Endodermal cell (in vitro differentiated cells): ENCODE results near the gene ALDH1A1. TPM values are rescaled to one million over a fixed set of nuclear protein-coding genes. Genes with fewer than 3 reads are reported as not detected.

Experiments
- DNase-seq: peaks from one replicate; pipeline ENCODE4 v3.0.0-alpha.2; 2017
- H3K27ac ChIP-seq: 2 replicates; pipeline ENCODE4 v1.5.1; 2013; ENCODE audit warnings: mild to moderate bottlenecking, low read depth, low read length, moderate library complexity
- H3K27me3 ChIP-seq: 2 replicates; pipeline ENCODE4 v1.6.1; 2013; ENCODE audit warnings: mild to moderate bottlenecking, low read length, moderate library complexity; ENCODE audit not compliant: insufficient read depth, control insufficient read depth, poor library complexity, severe bottlenecking
- H3K36me3 ChIP-seq: 2 replicates; pipeline ENCODE4 v1.7.0; 2013; ENCODE audit warnings: mild to moderate bottlenecking, low read length, moderate library complexity; ENCODE audit not compliant: control insufficient read depth, insufficient read depth
- H3K4me1 ChIP-seq: one replicate; pipeline ENCODE4 v1.7.0; 2013; ENCODE audit warnings: low read length; ENCODE audit not compliant: control insufficient read depth, insufficient read depth
- H3K4me3 ChIP-seq: 2 replicates; pipeline ENCODE4 v1.5.1; 2013; ENCODE audit warnings: mild to moderate bottlenecking, low read length, moderate library complexity
- H3K9ac ChIP-seq: 2 replicates; pipeline ENCODE4 v1.6.1; 2013; ENCODE audit warnings: mild to moderate bottlenecking, low read length, moderate library complexity; ENCODE audit not compliant: poor library complexity, severe bottlenecking; ENCODE audit errors: extremely low read depth
- H3K9me3 ChIP-seq: 2 replicates; pipeline ENCODE4 v1.6.1; 2013; ENCODE audit warnings: mild to moderate bottlenecking, low read length, moderate library complexity; ENCODE audit not compliant: control insufficient read depth
- H3K27ac Mint-ChIP-seq: 2 replicates; pipeline ENCODE4 v1.8.0; 2020; ENCODE audit warnings: mixed read lengths
- H3K27me3 Mint-ChIP-seq: 2 replicates; pipeline ENCODE4 v1.8.0; 2021; ENCODE audit warnings: mild to moderate bottlenecking, mixed read lengths; ENCODE audit not compliant: insufficient read depth
- H3K36me3 Mint-ChIP-seq: 2 replicates; pipeline ENCODE4 v1.8.0; 2020; ENCODE audit warnings: low read depth, mixed read lengths
- H3K4me1 Mint-ChIP-seq: 2 replicates; pipeline ENCODE4 v1.8.0; 2020; ENCODE audit warnings: mixed read lengths
- H3K4me3 Mint-ChIP-seq: 2 replicates; pipeline ENCODE4 v1.8.0; 2020; ENCODE audit warnings: mild to moderate bottlenecking, moderate library complexity, mixed read lengths
- H3K9me3 Mint-ChIP-seq: 2 replicates; pipeline ENCODE4 v1.8.0; 2020; ENCODE audit warnings: mild to moderate bottlenecking, mixed read lengths
- WGBS, 2 experiments: methylation state at CpG; one replicate each; pipeline versions ENCODE4 v1.1.5 to v1.1.7; 2013; ENCODE audit warnings: missing lambda C conversion rate in 2 of 2, mixed read lengths in 1 of 2; ENCODE audit not compliant: insufficient coverage in 1 of 2, insufficient read length in 1 of 2; 5-methylcytosine and 5-hydroxymethylcytosine counted together
- total RNA-seq, 2 donors: library from RNA; stranded (reverse); fragmentation: NEBNext Ultra II Directional in 1 of 2; extraction: Animal tissue kit (Norgen Biotek cat#: 25700) in 1 of 2; gene quantifications; 2 replicates in 1 of 2; 3 replicates in 1 of 2; pipeline ENCODE4 v1.2.1, GENCODE V29; 2021
- TF ChIP-seq, protein P1 (sequence below): fragments of 200-600 bp; sonication (generic); conservative IDR thresholded peaks from 2 replicates; pipeline ENCODE4 v1.5.0; 2021; ENCODE audit warnings: antibody characterized with exemption, mild to moderate bottlenecking

ALDH1A1 gene
- total RNA-seq, 2 donors from 2014 or later, result 3.5 to 4.6 TPM

DNA sequence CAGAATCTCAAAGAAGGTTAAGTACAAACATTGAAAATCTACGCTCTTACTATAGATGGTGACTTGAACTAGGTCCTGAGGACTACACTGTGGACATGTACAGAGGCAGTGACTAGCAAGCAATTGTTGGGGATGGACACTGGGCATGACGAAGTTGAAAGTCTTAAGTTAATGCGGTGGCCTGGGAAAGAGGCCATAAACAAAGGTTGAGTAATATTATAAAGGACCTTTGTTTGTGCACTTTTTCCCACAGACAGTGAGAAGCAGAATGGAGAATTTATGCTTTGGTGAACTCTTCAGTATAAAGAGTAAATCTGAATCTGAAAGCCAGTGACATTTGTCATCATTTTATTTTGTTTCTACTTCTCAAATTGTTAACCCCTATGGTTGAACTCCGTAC, 15.3 kb downstream of the ALDH1A1 start:
- Histone ChIP-seq H3K4me1 (no peaks in the 10 kb centered on the region), H3K27me3 (peaks cover 30% of the 10 kb centered on the region), H3K4me3 (no peak overlapping the region), H3K36me3 (no peaks in the 10 kb centered on the region), H3K9me3 (no peaks in the 10 kb centered on the region), H3K27ac (no peak overlapping the region), H3K9ac (no peak overlapping the region)
- peaks cover 11% of the 10 kb centered on the region for H3K27me3 Mint-ChIP-seq
- no peaks in the 10 kb centered on the region for H3K9me3 Mint-ChIP-seq
- 96% methylated on average over 3 to 4 of the region's 4 CpGs for WGBS, 2 experiments
- H3K27ac Mint-ChIP-seq, result no peak overlapping the region
- H3K4me1 Mint-ChIP-seq, result peaks cover 25% of the 10 kb centered on the region
- H3K36me3 Mint-ChIP-seq, result no peaks in the 10 kb centered on the region
- TF ChIP-seq, protein P1, sequence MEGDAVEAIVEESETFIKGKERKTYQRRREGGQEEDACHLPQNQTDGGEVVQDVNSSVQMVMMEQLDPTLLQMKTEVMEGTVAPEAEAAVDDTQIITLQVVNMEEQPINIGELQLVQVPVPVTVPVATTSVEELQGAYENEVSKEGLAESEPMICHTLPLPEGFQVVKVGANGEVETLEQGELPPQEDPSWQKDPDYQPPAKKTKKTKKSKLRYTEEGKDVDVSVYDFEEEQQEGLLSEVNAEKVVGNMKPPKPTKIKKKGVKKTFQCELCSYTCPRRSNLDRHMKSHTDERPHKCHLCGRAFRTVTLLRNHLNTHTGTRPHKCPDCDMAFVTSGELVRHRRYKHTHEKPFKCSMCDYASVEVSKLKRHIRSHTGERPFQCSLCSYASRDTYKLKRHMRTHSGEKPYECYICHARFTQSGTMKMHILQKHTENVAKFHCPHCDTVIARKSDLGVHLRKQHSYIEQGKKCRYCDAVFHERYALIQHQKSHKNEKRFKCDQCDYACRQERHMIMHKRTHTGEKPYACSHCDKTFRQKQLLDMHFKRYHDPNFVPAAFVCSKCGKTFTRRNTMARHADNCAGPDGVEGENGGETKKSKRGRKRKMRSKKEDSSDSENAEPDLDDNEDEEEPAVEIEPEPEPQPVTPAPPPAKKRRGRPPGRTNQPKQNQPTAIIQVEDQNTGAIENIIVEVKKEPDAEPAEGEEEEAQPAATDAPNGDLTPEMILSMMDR, result no peak
- no peak for DNase-seq
- no peak overlapping the region for H3K4me3 Mint-ChIP-seq

DNA sequence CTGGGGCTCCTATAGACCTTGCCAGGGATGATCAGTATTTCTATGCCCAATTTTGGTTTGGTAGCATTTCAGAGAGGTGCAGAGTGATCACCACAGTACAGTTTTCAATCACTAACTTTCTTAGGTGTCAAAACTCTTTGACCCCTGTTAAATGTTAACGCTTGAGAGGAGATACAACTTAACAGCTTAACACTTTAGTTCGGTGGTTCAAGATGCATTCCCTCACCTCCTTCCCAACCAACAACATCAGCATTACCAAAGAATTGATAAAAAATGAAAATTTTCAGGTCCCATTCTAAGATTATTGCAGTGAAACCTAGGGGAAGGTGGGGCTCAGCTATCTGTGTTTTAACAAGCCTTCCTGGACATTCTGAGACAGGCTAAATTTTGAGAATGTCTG, 16.2 kb downstream of the ALDH1A1 start:
- Histone ChIP-seq H3K27me3 (peaks cover 35% of the 10 kb centered on the region), H3K36me3 (no peaks in the 10 kb centered on the region), H3K4me3 (no peak overlapping the region), H3K4me1 (no peaks in the 10 kb centered on the region), H3K27ac (no peak overlapping the region), H3K9me3 (no peaks in the 10 kb centered on the region), H3K9ac (no peak overlapping the region)
- H3K27ac Mint-ChIP-seq, result no peak overlapping the region
- H3K36me3 Mint-ChIP-seq, result no peaks in the 10 kb centered on the region
- H3K27me3 Mint-ChIP-seq, result peaks cover 15% of the 10 kb centered on the region
- peaks cover 20% of the 10 kb centered on the region for H3K4me1 Mint-ChIP-seq
- no peak for DNase-seq
- TF ChIP-seq, protein P1, result no peak
- no peaks in the 10 kb centered on the region for H3K9me3 Mint-ChIP-seq
- 95 to 100% methylated on average over 1 to 2 of the region's 2 CpGs for WGBS, 2 experiments
- H3K4me3 Mint-ChIP-seq, result no peak overlapping the region

DNA sequence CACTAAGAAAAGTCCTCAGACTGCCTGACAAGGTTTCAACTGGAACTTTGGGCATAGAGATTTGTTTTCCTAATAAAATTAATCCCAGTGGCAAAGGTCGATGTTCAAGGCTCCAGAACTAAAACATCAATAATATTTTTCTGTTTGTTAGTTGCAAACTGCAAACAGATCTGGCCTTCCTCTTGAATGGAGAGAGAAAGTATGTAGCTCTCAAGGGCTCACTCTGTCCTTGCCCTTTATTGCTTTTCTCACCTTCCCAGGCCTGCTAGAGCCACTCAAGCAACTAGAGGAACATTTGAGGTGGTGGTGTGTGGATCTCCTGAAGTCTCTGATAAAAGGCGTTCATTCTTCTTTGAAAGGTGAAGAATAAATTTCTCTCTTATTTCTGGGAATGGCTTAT, 16.6 kb downstream of the ALDH1A1 start:
- H3K9me3 Mint-ChIP-seq, result no peaks in the 10 kb centered on the region
- H3K36me3 Mint-ChIP-seq, result no peaks in the 10 kb centered on the region
- no peaks in the 10 kb centered on the region for H3K4me1 ChIP-seq
- no peaks in the 10 kb centered on the region for H3K9me3 ChIP-seq
- H3K36me3 ChIP-seq, result no peaks in the 10 kb centered on the region
- peaks cover 39% of the 10 kb centered on the region for H3K27me3 ChIP-seq
- no peak overlapping the region for H3K4me3 Mint-ChIP-seq
- 98% methylated on average over 2 of the region's 2 CpGs; no CpG with 5 or more reads in 1 of the 2 experiments for WGBS, 2 experiments
- TF ChIP-seq, protein P1, result no peak
- no peak for DNase-seq
- no peak overlapping the region for H3K27ac ChIP-seq
- H3K27ac Mint-ChIP-seq, result no peak overlapping the region
- H3K4me3 ChIP-seq, result no peak overlapping the region
- peaks cover 19% of the 10 kb centered on the region for H3K27me3 Mint-ChIP-seq
- H3K4me1 Mint-ChIP-seq, result peaks cover 20% of the 10 kb centered on the region
- no peak overlapping the region for H3K9ac ChIP-seq
